ENCODE data around the gene UGGT1.

The UGGT1 gene

DNA sequence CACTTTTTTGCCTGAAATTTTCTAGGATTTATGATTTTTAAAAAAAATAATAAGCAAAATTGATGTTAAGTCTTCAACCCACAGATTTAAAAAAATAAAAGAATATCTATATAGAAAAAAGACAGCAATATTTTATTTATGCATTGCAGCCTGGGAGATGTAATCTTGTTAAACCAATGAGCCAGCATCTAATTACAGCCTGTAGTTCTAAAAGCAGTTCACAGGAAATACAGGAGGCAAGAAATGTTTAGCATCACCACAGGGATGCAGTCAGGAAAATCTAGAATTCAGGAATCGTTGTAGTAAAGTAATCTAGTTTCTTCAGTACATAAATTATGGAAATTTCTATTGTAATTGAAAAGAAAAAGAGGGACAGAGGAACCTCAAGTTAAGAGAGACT lies 17.2 kb downstream of the UGGT1 start:
- peaks cover 36% of the 10 kb centered on the region for H3K36me3 ChIP-seq (ENCODE audit: low read length)
- TF ChIP-seq EZH2phosphoT487 (conservative IDR thresholded peaks at IDR 0.05; ENCODE audit: low read length): no peak
- TF ChIP-seq, protein P1, sequence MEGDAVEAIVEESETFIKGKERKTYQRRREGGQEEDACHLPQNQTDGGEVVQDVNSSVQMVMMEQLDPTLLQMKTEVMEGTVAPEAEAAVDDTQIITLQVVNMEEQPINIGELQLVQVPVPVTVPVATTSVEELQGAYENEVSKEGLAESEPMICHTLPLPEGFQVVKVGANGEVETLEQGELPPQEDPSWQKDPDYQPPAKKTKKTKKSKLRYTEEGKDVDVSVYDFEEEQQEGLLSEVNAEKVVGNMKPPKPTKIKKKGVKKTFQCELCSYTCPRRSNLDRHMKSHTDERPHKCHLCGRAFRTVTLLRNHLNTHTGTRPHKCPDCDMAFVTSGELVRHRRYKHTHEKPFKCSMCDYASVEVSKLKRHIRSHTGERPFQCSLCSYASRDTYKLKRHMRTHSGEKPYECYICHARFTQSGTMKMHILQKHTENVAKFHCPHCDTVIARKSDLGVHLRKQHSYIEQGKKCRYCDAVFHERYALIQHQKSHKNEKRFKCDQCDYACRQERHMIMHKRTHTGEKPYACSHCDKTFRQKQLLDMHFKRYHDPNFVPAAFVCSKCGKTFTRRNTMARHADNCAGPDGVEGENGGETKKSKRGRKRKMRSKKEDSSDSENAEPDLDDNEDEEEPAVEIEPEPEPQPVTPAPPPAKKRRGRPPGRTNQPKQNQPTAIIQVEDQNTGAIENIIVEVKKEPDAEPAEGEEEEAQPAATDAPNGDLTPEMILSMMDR (IDR thresholded peaks at IDR 0.05; ENCODE audit: insufficient read depth, low read length, poor library complexity, severe bottlenecking): no peak
- H3K79me2 ChIP-seq (ENCODE audit: insufficient read depth, low read length): peaks cover 4% of the 10 kb centered on the region
- H3K4me3 ChIP-seq (ENCODE audit: insufficient read depth, low read length, poor library complexity, severe bottlenecking): no peak overlapping the region
- H3K9me3 ChIP-seq (ENCODE audit: insufficient read depth, low read length): no peaks in the 10 kb centered on the region
- H3K4me2 ChIP-seq (ENCODE audit: low read depth, low read length, poor library complexity, severe bottlenecking): no peak overlapping the region
- no peak overlapping the region for H2AFZ ChIP-seq (ENCODE audit: low read depth, low read length, severe bottlenecking)
- H3K9me2 ChIP-seq (replicated peaks; ENCODE audit: insufficient read depth, low read length): no peaks in the 10 kb centered on the region
- H3F3A ChIP-seq (ENCODE audit: insufficient read depth): no peaks in the 10 kb centered on the region
- H3K27ac ChIP-seq (ENCODE audit: low read depth, low read length): no peak overlapping the region
- no peak overlapping the region for H3K9ac ChIP-seq (ENCODE audit: low read length)
- H3K27me3 ChIP-seq (ENCODE audit: low read length): no peaks in the 10 kb centered on the region
- no peaks in the 10 kb centered on the region for H4K20me1 ChIP-seq (ENCODE audit: low read depth, low read length)

DNA sequence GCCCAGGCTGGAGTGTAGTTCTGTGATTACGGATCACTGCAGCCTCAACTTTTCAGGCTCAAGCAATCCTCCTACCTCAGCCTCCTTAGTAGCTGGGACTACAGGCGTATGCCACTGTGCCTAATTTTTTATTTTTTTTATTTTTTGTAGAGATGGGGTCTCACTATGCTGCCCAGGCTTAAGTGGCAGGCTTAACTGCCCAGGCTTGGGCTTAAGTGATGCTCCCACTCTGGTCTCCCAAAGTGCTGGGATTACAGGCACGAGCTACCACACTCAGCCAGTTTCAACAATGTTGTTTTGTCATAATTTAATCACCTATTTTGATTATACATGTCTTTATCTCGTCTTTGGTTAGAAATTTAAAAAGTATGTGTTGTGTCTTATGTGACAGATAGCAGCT lies 18.2 kb downstream of the UGGT1 start:
- H2AFZ ChIP-seq (ENCODE audit: low read depth, low read length, severe bottlenecking): no peak overlapping the region
- no peak overlapping the region for H3K4me3 ChIP-seq (ENCODE audit: insufficient read depth, low read length, poor library complexity, severe bottlenecking)
- 0 out of 2 replicates have a peak, but pooled peaks cover 2% of the 10 kb centered on the region for H3K79me2 ChIP-seq (ENCODE audit: insufficient read depth, low read length)
- peaks cover 32% of the 10 kb centered on the region for H3K36me3 ChIP-seq (ENCODE audit: low read length)
- no peak overlapping the region for H3K4me2 ChIP-seq (ENCODE audit: low read depth, low read length, poor library complexity, severe bottlenecking)
- TF ChIP-seq EZH2phosphoT487 (conservative IDR thresholded peaks at IDR 0.05; ENCODE audit: low read length): no peak
- TF ChIP-seq, protein P1 (IDR thresholded peaks at IDR 0.05; ENCODE audit: insufficient read depth, low read length, poor library complexity, severe bottlenecking): no peak
- no peaks in the 10 kb centered on the region for H3K9me2 ChIP-seq (replicated peaks; ENCODE audit: insufficient read depth, low read length)
- H3K27ac ChIP-seq (ENCODE audit: low read depth, low read length): no peak overlapping the region
- no peaks in the 10 kb centered on the region for H3K9me3 ChIP-seq (ENCODE audit: insufficient read depth, low read length)
- no peaks in the 10 kb centered on the region for H4K20me1 ChIP-seq (ENCODE audit: low read depth, low read length)
- no peak overlapping the region for H3K9ac ChIP-seq (ENCODE audit: low read length)
- H3K27me3 ChIP-seq (ENCODE audit: low read length): no peaks in the 10 kb centered on the region
- no peaks in the 10 kb centered on the region for H3F3A ChIP-seq (ENCODE audit: insufficient read depth)

DNA sequence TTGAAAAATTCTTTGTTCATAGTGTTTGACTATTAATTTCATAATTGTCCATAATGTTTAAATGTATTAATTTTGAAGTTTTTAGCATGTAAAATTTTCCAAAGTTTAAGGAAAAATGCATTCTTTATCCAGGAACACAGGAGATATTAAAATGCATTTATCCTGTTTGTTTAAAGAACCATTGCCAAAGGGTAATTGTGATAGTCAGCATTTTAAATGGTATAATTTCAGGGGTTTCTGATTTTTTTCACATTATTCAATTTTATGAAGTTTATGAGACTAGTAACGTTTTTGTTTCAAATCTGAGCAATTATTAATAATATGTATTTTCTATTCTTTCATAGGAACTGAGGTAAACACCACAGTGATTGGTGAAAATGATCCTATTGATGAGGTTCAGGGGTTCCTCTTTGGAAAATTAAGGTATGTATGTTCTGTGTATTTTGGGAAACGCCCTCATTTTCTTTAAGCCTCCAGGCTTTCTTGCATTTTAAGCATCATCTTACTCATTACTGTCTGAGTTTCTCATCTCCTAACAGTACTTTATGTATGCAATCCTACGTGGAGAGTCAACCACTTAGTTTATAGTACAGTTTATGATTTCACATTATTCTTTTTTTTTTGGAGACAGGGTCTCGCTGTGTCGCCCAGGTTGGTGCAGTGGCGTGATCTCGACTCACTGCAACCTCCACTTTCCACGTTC lies 25.1 kb downstream of the UGGT1 start:
- H3K4me2 ChIP-seq (ENCODE audit: low read depth, low read length, poor library complexity, severe bottlenecking): no peak overlapping the region
- H3K4me3 ChIP-seq (ENCODE audit: insufficient read depth, low read length, poor library complexity, severe bottlenecking): no peak overlapping the region
- peaks cover 60% of the 10 kb centered on the region for H3K36me3 ChIP-seq (ENCODE audit: low read length)
- H3K79me2 ChIP-seq (ENCODE audit: insufficient read depth, low read length): 0 out of 2 replicates have a peak, but pooled peaks cover 2% of the 10 kb centered on the region
- H3K9me2 ChIP-seq (replicated peaks; ENCODE audit: insufficient read depth, low read length): no peaks in the 10 kb centered on the region
- no peaks in the 10 kb centered on the region for H4K20me1 ChIP-seq (ENCODE audit: low read depth, low read length)
- no peak overlapping the region for H3K27ac ChIP-seq (ENCODE audit: low read depth, low read length)
- TF ChIP-seq EZH2phosphoT487 (conservative IDR thresholded peaks at IDR 0.05; ENCODE audit: low read length): no peak
- TF ChIP-seq, protein P1 (IDR thresholded peaks at IDR 0.05; ENCODE audit: insufficient read depth, low read length, poor library complexity, severe bottlenecking): no peak
- peaks cover 4% of the 10 kb centered on the region; the same call in 1 of the 2 replicates for H3F3A ChIP-seq (ENCODE audit: insufficient read depth)
- H2AFZ ChIP-seq (ENCODE audit: low read depth, low read length, severe bottlenecking): no peak overlapping the region
- no peaks in the 10 kb centered on the region for H3K27me3 ChIP-seq (ENCODE audit: low read length)
- H3K9me3 ChIP-seq (ENCODE audit: insufficient read depth, low read length): no peaks in the 10 kb centered on the region
- H3K9ac ChIP-seq (ENCODE audit: low read length): no peak overlapping the region

Measured in SU-DHL-6 (cell line).